IMR-90 (cell line): ENCODE data around the gene LEO1.

Source experiments
- CEBPB ChIP-seq: IDR thresholded peaks from 2 replicates; pipeline ENCODE4 v1.6.1; 2012; ENCODE audit warnings: low read depth, low read length, improper control_type of control experiment
- RAD21 ChIP-seq: IDR thresholded peaks from 2 replicates; pipeline ENCODE4 v1.6.1; 2012; ENCODE audit warnings: low read length, improper control_type of control experiment
- RFX5 ChIP-seq: IDR thresholded peaks from 2 replicates; pipeline ENCODE4 v1.8.0; 2012; ENCODE audit warnings: low read depth, mild to moderate bottlenecking, low read length, moderate library complexity
- SMC3 ChIP-seq: fragments of 150-350 bp; IDR thresholded peaks from 2 replicates; pipeline ENCODE4 v1.6.1; 2016; ENCODE audit warnings: low read depth, mild to moderate bottlenecking, antibody characterized with exemption, low read length, moderate library complexity
- TF ChIP-seq, protein P1 (sequence below): conservative IDR thresholded peaks from 2 replicates; pipeline ENCODE4 v1.5.1; 2012; ENCODE audit warnings: mild to moderate bottlenecking, low read depth, low read length, improper control_type of control experiment
- TF ChIP-seq, protein P2 (sequence below): fragments of 150-350 bp; IDR thresholded peaks from 2 replicates; pipeline ENCODE4 v1.6.1; 2016; ENCODE audit warnings: low read depth, mild to moderate bottlenecking, low read length, moderate library complexity, borderline replicate concordance

- TF ChIP-seq, protein P1, sequence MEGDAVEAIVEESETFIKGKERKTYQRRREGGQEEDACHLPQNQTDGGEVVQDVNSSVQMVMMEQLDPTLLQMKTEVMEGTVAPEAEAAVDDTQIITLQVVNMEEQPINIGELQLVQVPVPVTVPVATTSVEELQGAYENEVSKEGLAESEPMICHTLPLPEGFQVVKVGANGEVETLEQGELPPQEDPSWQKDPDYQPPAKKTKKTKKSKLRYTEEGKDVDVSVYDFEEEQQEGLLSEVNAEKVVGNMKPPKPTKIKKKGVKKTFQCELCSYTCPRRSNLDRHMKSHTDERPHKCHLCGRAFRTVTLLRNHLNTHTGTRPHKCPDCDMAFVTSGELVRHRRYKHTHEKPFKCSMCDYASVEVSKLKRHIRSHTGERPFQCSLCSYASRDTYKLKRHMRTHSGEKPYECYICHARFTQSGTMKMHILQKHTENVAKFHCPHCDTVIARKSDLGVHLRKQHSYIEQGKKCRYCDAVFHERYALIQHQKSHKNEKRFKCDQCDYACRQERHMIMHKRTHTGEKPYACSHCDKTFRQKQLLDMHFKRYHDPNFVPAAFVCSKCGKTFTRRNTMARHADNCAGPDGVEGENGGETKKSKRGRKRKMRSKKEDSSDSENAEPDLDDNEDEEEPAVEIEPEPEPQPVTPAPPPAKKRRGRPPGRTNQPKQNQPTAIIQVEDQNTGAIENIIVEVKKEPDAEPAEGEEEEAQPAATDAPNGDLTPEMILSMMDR: no peak
- TF ChIP-seq CEBPB: no peak
- TF ChIP-seq RFX5: no peak
- TF ChIP-seq, protein P2, sequence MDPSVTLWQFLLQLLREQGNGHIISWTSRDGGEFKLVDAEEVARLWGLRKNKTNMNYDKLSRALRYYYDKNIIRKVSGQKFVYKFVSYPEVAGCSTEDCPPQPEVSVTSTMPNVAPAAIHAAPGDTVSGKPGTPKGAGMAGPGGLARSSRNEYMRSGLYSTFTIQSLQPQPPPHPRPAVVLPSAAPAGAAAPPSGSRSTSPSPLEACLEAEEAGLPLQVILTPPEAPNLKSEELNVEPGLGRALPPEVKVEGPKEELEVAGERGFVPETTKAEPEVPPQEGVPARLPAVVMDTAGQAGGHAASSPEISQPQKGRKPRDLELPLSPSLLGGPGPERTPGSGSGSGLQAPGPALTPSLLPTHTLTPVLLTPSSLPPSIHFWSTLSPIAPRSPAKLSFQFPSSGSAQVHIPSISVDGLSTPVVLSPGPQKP: no peak
- TF ChIP-seq RAD21: no peak
- no peak for TF ChIP-seq SMC3
Measured at GRCh38 chr15:51965691-51966090, 5.9 kb downstream of the LEO1 start.
